Measurements from ENCODE around the gene DNAI1.

- TF ChIP-seq GATA2 (IDR thresholded peaks at IDR 0.05; ENCODE audit: low read depth, low read length) (no peak), GATA3 (IDR thresholded peaks at IDR 0.05; ENCODE audit: low read depth, low read length) (no peak)
These were observed 46.3 kb upstream of the DNAI1 start for GRCh38 chr9:34412336-34412735.
